ENCODE measurements around the gene RTN4RL2. TPM values are rescaled to one million over a fixed set of nuclear protein-coding genes. Genes with fewer than 3 reads are reported as not detected.

Gene RTN4RL2
- total RNA-seq, 4 donors from 2014 or later, result 0.64 to 4.8 (median 3.2) TPM

DNA sequence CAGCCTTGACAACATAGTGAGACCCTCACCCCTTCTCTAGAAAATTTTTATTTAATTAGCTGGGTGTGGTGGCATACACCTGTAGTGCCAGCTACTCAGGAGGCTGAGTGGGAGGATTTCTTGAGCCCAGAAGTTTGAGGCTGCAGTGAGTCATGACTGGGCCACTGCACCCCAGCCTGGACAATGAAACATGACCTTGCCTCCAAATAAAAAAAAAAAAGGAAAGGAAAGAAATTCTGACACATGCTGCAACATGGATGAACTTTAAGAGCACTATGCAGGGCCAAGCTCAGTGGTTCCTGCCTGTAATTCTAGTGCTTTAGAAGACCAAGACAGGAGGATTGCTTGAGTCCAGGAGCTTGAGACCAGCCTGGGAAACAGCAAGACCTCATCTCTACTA lies 42.2 kb upstream of the RTN4RL2 start:
- peaks cover 15% of the 10 kb centered on the region for H3K4me1 ChIP-seq
- H3K27me3 ChIP-seq, result no peaks in the 10 kb centered on the region
- H3K36me3 ChIP-seq, result peaks cover 63% of the 10 kb centered on the region
- H3K4me3 ChIP-seq, result no peak overlapping the region
- no peaks in the 10 kb centered on the region for H3K9me3 ChIP-seq
- no peak for DNase-seq (ENCODE audit: low spot score in 2 of 2)
- TF ChIP-seq POLR2AphosphoS5 (IDR thresholded peaks at IDR 0.05) (no peak), POLR2A (IDR thresholded peaks at IDR 0.05) (no peak), EP300 (IDR thresholded peaks at IDR 0.05) (no peak)
- TF ChIP-seq, protein P1, sequence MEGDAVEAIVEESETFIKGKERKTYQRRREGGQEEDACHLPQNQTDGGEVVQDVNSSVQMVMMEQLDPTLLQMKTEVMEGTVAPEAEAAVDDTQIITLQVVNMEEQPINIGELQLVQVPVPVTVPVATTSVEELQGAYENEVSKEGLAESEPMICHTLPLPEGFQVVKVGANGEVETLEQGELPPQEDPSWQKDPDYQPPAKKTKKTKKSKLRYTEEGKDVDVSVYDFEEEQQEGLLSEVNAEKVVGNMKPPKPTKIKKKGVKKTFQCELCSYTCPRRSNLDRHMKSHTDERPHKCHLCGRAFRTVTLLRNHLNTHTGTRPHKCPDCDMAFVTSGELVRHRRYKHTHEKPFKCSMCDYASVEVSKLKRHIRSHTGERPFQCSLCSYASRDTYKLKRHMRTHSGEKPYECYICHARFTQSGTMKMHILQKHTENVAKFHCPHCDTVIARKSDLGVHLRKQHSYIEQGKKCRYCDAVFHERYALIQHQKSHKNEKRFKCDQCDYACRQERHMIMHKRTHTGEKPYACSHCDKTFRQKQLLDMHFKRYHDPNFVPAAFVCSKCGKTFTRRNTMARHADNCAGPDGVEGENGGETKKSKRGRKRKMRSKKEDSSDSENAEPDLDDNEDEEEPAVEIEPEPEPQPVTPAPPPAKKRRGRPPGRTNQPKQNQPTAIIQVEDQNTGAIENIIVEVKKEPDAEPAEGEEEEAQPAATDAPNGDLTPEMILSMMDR (IDR thresholded peaks at IDR 0.05), result no peak
- H3K27ac ChIP-seq, result no peak overlapping the region

DNA sequence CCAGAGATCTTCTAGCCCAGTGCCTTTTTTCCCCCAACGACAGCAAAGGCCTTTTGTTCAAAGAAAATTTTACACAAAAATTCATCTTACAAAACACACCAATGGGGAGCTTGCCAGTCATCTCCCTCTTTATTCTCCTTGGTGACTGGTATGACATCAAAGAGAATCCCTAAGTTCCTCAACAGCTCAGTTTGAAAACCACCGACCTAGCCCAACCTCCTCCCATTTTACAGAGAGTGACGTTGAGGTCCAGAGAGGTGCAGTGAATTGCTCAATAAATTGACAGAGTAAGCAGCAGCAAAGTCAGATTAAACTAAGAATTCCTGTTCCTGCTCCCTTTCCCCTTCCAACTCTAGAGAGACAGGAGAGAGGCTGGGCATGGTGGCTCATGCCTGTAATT lies 41.2 kb upstream of the RTN4RL2 start:
- no peak for DNase-seq (ENCODE audit: low spot score in 2 of 2)
- Histone ChIP-seq H3K36me3 (peaks cover 53% of the 10 kb centered on the region), H3K27me3 (no peaks in the 10 kb centered on the region), H3K4me1 (peaks cover 24% of the 10 kb centered on the region), H3K4me3 (no peak overlapping the region), H3K27ac (no peak overlapping the region), H3K9me3 (no peaks in the 10 kb centered on the region)
- TF ChIP-seq, protein P1 (IDR thresholded peaks at IDR 0.05), result no peak
- TF ChIP-seq POLR2AphosphoS5 (IDR thresholded peaks at IDR 0.05) (no peak), POLR2A (IDR thresholded peaks at IDR 0.05) (no peak), EP300 (IDR thresholded peaks at IDR 0.05) (no peak)
- 84% methylated on average over 3 of the region's 3 CpGs for WGBS

DNA sequence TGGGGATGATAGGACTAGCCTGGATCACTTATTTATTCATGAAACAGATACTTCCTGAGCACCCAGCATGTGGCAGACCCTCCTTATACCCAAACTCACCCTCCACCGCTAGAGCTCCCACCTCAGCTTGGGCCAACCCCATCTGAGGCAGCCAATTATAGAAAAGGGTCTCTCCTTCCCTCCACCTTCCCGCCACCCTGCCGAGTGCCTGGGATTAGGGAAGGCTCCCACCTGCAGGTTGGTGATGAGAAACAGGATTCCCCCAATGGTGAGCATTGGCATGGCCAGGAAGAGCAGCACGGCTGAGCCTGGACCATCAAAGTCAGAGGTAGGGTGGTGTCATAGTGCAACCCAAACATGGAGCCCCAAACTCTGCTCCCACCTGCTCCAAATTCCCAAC lies 39.3 kb upstream of the RTN4RL2 start:
- no peaks in the 10 kb centered on the region for H3K9me3 ChIP-seq
- 89% methylated on average over 3 of the region's 4 CpGs for WGBS

DNA sequence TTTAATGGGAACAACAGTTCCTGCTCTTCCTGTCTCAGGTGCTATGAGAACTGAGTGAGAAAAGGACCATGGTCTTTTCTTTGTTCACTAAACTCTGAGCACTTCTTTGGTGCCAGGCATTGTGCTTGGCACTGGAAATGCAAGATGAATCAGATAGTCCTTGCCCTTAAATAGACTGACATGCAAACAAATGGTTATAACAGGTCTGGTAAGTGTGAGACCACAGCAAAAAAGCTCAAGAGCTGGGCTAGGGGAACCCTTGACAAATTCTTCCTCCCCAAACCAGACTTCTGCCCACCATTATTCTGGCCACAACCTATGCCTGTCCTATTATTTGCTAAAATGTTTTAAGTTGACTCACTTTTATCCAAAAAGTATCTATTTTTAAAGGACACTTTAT lies 38.5 kb upstream of the RTN4RL2 start:
- Histone ChIP-seq H3K36me3 (peaks cover 26% of the 10 kb centered on the region), H3K4me3 (no peak overlapping the region), H3K27ac (no peak overlapping the region), H3K27me3 (no peaks in the 10 kb centered on the region), H3K4me1 (peaks cover 45% of the 10 kb centered on the region), H3K9me3 (no peaks in the 10 kb centered on the region)
- no peak for DNase-seq (ENCODE audit: low spot score in 2 of 2)
- TF ChIP-seq POLR2A (IDR thresholded peaks at IDR 0.05) (no peak), POLR2AphosphoS5 (IDR thresholded peaks at IDR 0.05) (no peak)
- TF ChIP-seq, protein P1 (IDR thresholded peaks at IDR 0.05), result no peak

More for the DNA sequence above, 39.3 kb upstream of the RTN4RL2 start:
- DNase-seq (ENCODE audit: low spot score in 2 of 2), result no peak
- H3K4me3 ChIP-seq, result no peak overlapping the region
- H3K27me3 ChIP-seq, result no peaks in the 10 kb centered on the region
- H3K27ac ChIP-seq, result no peak overlapping the region
- peaks cover 34% of the 10 kb centered on the region for H3K36me3 ChIP-seq
- no peak for TF ChIP-seq EP300 (IDR thresholded peaks at IDR 0.05)
- no peak for TF ChIP-seq POLR2A (IDR thresholded peaks at IDR 0.05)
- TF ChIP-seq, protein P1 (IDR thresholded peaks at IDR 0.05), result no peak
- no peak for TF ChIP-seq POLR2AphosphoS5 (IDR thresholded peaks at IDR 0.05)
- peaks cover 43% of the 10 kb centered on the region for H3K4me1 ChIP-seq

DNA sequence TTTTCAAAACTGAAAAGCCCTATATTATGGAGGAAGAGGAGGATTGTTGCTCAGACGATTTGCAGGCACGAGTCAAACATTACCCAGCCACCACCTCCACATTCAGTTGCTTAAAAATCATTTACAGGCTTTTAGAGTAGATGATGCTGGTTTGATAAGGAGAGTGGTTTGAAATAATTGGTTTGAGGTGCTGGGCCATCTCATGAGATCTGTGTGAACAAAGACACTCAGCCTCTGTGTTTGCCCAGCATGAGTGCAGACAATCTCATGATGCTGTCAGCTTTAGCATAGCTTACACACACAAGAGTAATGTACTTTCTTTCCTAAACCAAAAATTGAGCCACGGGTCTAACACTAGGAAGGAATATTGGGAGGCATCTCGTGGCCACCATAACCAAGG lies 37.7 kb upstream of the RTN4RL2 start:
- WGBS, result 75% methylated on average over 4 of the region's 4 CpGs
- H3K36me3 ChIP-seq, result peaks cover 18% of the 10 kb centered on the region
- H3K4me1 ChIP-seq, result peaks cover 50% of the 10 kb centered on the region
- TF ChIP-seq POLR2AphosphoS5 (IDR thresholded peaks at IDR 0.05), result no peak
- TF ChIP-seq EP300 (IDR thresholded peaks at IDR 0.05), result no peak
- no peaks in the 10 kb centered on the region for H3K9me3 ChIP-seq
- no peak for DNase-seq (ENCODE audit: low spot score in 2 of 2)
- no peaks in the 10 kb centered on the region for H3K27me3 ChIP-seq
- H3K27ac ChIP-seq, result no peak overlapping the region
- no peak overlapping the region for H3K4me3 ChIP-seq

DNA sequence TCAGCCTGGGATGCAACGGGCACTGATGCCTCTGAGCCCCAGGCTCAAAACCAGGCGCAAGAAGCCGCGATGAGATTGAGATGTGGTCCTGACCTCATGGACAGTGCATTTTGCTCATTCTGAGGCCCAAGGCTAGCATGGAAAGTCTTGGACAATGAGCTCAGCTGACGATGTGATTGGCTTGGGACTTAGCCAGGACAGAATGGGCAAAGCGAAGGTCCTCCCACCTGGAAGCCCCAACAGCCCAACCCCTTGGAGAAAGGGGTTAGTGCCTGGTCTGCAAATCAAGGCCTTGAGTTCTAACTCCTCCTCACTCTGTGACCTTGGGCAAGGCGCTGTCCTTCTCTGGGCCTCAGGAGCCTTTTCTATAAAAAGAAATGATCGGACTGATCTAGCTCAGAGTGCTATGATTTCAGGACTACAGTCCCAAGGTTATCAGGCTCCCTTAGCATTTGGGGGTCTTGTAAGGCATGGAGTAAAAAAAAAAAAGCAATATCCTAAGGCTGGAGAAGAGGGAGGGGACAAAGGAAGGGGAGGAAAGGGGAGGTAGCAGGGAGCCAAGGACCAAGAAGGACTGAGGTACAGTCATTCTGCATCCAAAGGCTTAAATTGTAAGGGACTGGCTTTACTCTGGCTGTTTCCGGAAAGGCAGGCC lies 36.1 kb upstream of the RTN4RL2 start:
- Histone ChIP-seq H3K9me3 (no peaks in the 10 kb centered on the region), H3K27me3 (no peaks in the 10 kb centered on the region), H3K4me3 (peak overlapping the region; percentile 52), H3K36me3 (peaks cover 12% of the 10 kb centered on the region), H3K27ac (peak overlapping the region; percentile 94), H3K4me1 (peaks cover 58% of the 10 kb centered on the region)
- DNase-seq (ENCODE audit: low spot score in 2 of 2), result no peak
- WGBS, result 74% methylated on average over 9 of the region's 9 CpGs
- no peak for TF ChIP-seq POLR2AphosphoS5 (IDR thresholded peaks at IDR 0.05)
